Fibroblast of skin of right quadriceps (primary cell): ENCODE data around the gene MTCH1.
A peak's percentile ranks its signal among the peaks of the same experiment; 100 is the strongest.
"Not testable (repeated sequence)": the region's sequence is repeated elsewhere in the genome, so short reads cannot be mapped to it uniquely, and the experiment has no call there.

Experiments
- DNase-seq: peaks from one replicate; pipeline ENCODE4 v3.0.0-alpha.2; 2013

Gene MTCH1

GRCh38 chr6:37016995-37017394 is 31.0 kb upstream of the MTCH1 start:
- no peak for DNase-seq

- DNase-seq = no peak
Measured at GRCh38 chr6:37015532-37015931, 29.5 kb upstream of the MTCH1 start.

GRCh38 chr6:37014667-37015066 is 28.7 kb upstream of the MTCH1 start:
- DNase-seq = no peak

- no peak for DNase-seq
Measured at GRCh38 chr6:37013516-37014491, 27.8 kb upstream of the MTCH1 start.

- DNase-seq = peak; percentile 49
Measured at GRCh38 chr6:37011656-37012378, 25.8 kb upstream of the MTCH1 start.

GRCh38 chr6:37010402-37010892 is 24.5 kb upstream of the MTCH1 start:
- DNase-seq = no peak

- DNase-seq = no peak
Measured at GRCh38 chr6:37008484-37009465, 22.8 kb upstream of the MTCH1 start.

- DNase-seq = no peak
Measured at GRCh38 chr6:37007340-37008043, 21.5 kb upstream of the MTCH1 start.

- DNase-seq = peak; percentile 38
Measured at GRCh38 chr6:37006793-37007339, 20.9 kb upstream of the MTCH1 start.

- DNase-seq = no peak
Measured at GRCh38 chr6:37005827-37006567, 20.0 kb upstream of the MTCH1 start.

GRCh38 chr6:37005061-37005810 is 19.2 kb upstream of the MTCH1 start, which contains the start of gene FGD2:
Gene FGD2, plus strand, starts transcription at chr6:37005655. Its CDS starts 163 bp downstream, at chr6:37005818.
- no peak for DNase-seq

- no peak for DNase-seq
Measured at GRCh38 chr6:37004044-37004980, 18.3 kb upstream of the MTCH1 start.

- no peak for DNase-seq
Measured at GRCh38 chr6:36999751-37000125, 13.7 kb upstream of the MTCH1 start.

GRCh38 chr6:36999061-36999750 is 13.2 kb upstream of the MTCH1 start:
- no peak for DNase-seq

GRCh38 chr6:36998723-36999038 is 12.7 kb upstream of the MTCH1 start:
- no peak for DNase-seq

- no peak for DNase-seq
Measured at GRCh38 chr6:36997811-36998722, 12.1 kb upstream of the MTCH1 start.

- not testable (repeated sequence) for DNase-seq
Measured at GRCh38 chr6:36990401-36990800, 4.4 kb upstream of the MTCH1 start.
